SK-N-SH treated with all-trans-retinoic acid at 6 μM for 48 hours (cell line): ENCODE results near the gene DDX24.

Source experiments
- ATAC-seq: fragments of 200-7000 bp; cut with Tn5 transposase; 3 replicates; pipeline ENCODE4 v1.9.1; 2020; ENCODE audit warnings: mild to moderate bottlenecking, moderate library complexity
- ARNTL ChIP-seq: fragments of 450-650 bp; formaldehyde crosslinking; IDR thresholded peaks from 2 replicates; pipeline ENCODE4 v1.5.0; 2020; ENCODE audit warnings: low read depth, mild to moderate bottlenecking, moderate library complexity, borderline replicate concordance
- CSDC2 ChIP-seq: fragments of 250-450 bp; sonication (Bioruptor Pico); IDR thresholded peaks from 2 replicates; pipeline ENCODE4 v1.5.0; 2020; ENCODE audit warnings: mild to moderate bottlenecking, moderate library complexity
- ESRRG ChIP-seq: fragments of 250-450 bp; sonication (Bioruptor Pico); IDR thresholded peaks from 2 replicates; pipeline ENCODE4 v1.6.1; 2021; ENCODE audit warnings: mild to moderate bottlenecking
- GLIS3 ChIP-seq: fragments of 250-450 bp; sonication (Bioruptor Pico); IDR thresholded peaks from 2 replicates; pipeline ENCODE4 v1.5.0; 2020; ENCODE audit warnings: mild to moderate bottlenecking, moderate library complexity
- OSR1 ChIP-seq: fragments of 250-450 bp; sonication (Bioruptor Pico); IDR thresholded peaks from 2 replicates; pipeline ENCODE4 v1.8.0; 2022; ENCODE audit warnings: moderate library complexity, mild to moderate bottlenecking, inconsistent platforms
- POU6F1 ChIP-seq: fragments of 250-450 bp; sonication (Bioruptor Pico); IDR thresholded peaks from 2 replicates; pipeline ENCODE4 v1.8.0; 2021; ENCODE audit warnings: low read depth, mild to moderate bottlenecking, moderate library complexity, borderline replicate concordance
- PPARA ChIP-seq: fragments of 250-450 bp; sonication (Bioruptor Pico); IDR thresholded peaks from 2 replicates; pipeline ENCODE4 v1.5.0; 2020; ENCODE audit warnings: mild to moderate bottlenecking, borderline replicate concordance
- RARB ChIP-seq: fragments of 250-450 bp; sonication (Bioruptor Pico); IDR thresholded peaks from 2 replicates; pipeline ENCODE4 v1.8.0; 2021; ENCODE audit warnings: mild to moderate bottlenecking, moderate library complexity
- SNAI2 ChIP-seq: fragments of 250-450 bp; sonication (Bioruptor Pico); IDR thresholded peaks from 2 replicates; pipeline ENCODE4 v1.5.0; 2020; ENCODE audit warnings: mild to moderate bottlenecking, moderate library complexity
- TCF4 ChIP-seq: fragments of 250-450 bp; sonication (Bioruptor Pico); IDR thresholded peaks from 2 replicates; pipeline ENCODE4 v1.8.0; 2021; ENCODE audit warnings: mild to moderate bottlenecking, moderate library complexity, borderline replicate concordance
- TOX ChIP-seq: fragments of 250-450 bp; sonication (Bioruptor Pico); IDR thresholded peaks from 2 replicates; pipeline ENCODE4 v1.8.0; 2021; ENCODE audit warnings: mild to moderate bottlenecking, moderate library complexity, borderline replicate concordance
- ZC3H10 ChIP-seq: fragments of 250-450 bp; sonication (Bioruptor Pico); IDR thresholded peaks from 2 replicates; pipeline ENCODE4 v1.5.1; 2021; ENCODE audit warnings: mild to moderate bottlenecking, moderate library complexity
- ZFP3 ChIP-seq: fragments of 250-450 bp; sonication (Bioruptor Pico); IDR thresholded peaks from 2 replicates; pipeline ENCODE4 v1.5.0; 2020; ENCODE audit warnings: mild to moderate bottlenecking, moderate library complexity
- ZFP30 ChIP-seq: fragments of 450-650 bp; formaldehyde crosslinking; IDR thresholded peaks from 2 replicates; pipeline ENCODE4 v1.5.0; 2022; ENCODE audit warnings: mild to moderate bottlenecking, moderate library complexity
- ZNF565 ChIP-seq: fragments of 450-650 bp; formaldehyde crosslinking; conservative IDR thresholded peaks from 2 replicates; pipeline ENCODE4 v1.5.0; 2020; ENCODE audit warnings: low read depth, mild to moderate bottlenecking, moderate library complexity
- ZNF70 ChIP-seq: fragments of 450-650 bp; formaldehyde crosslinking; IDR thresholded peaks from 2 replicates; pipeline ENCODE4 v1.5.0; 2020; ENCODE audit warnings: mild to moderate bottlenecking, moderate library complexity
- ZNF8 ChIP-seq: fragments of 450-650 bp; formaldehyde crosslinking; IDR thresholded peaks from 2 replicates; pipeline ENCODE4 v1.5.0; 2020; ENCODE audit warnings: mild to moderate bottlenecking, moderate library complexity
- TF ChIP-seq, protein P1 (sequence below): fragments of 250-450 bp; sonication (Bioruptor Pico); IDR thresholded peaks from 2 replicates; pipeline ENCODE4 v1.8.0; 2020; ENCODE audit warnings: mild to moderate bottlenecking, moderate library complexity, borderline replicate concordance
- TF ChIP-seq, protein P2 (sequence below): fragments of 250-450 bp; sonication (Bioruptor Pico); IDR thresholded peaks from 2 replicates; pipeline ENCODE4 v1.5.1; 2021; ENCODE audit warnings: mild to moderate bottlenecking, moderate library complexity
- TF ChIP-seq, protein P3 (sequence below): fragments of 250-450 bp; sonication (Bioruptor Pico); IDR thresholded peaks from 2 replicates; pipeline ENCODE4 v1.5.1; 2020; ENCODE audit warnings: low read depth, mild to moderate bottlenecking, moderate library complexity
- TF ChIP-seq, protein P4 (sequence below): fragments of 250-450 bp; sonication (Bioruptor Pico); IDR thresholded peaks from 2 replicates; pipeline ENCODE4 v1.5.0; 2020; ENCODE audit warnings: mild to moderate bottlenecking, moderate library complexity

The DDX24 gene

GRCh38 chr14:94040796-94041195 lies 40.2 kb downstream of the DDX24 start:
- no peak for TF ChIP-seq TOX (CRISPR knock-in tag)
- no peak for TF ChIP-seq TCF4
- TF ChIP-seq, protein P1, sequence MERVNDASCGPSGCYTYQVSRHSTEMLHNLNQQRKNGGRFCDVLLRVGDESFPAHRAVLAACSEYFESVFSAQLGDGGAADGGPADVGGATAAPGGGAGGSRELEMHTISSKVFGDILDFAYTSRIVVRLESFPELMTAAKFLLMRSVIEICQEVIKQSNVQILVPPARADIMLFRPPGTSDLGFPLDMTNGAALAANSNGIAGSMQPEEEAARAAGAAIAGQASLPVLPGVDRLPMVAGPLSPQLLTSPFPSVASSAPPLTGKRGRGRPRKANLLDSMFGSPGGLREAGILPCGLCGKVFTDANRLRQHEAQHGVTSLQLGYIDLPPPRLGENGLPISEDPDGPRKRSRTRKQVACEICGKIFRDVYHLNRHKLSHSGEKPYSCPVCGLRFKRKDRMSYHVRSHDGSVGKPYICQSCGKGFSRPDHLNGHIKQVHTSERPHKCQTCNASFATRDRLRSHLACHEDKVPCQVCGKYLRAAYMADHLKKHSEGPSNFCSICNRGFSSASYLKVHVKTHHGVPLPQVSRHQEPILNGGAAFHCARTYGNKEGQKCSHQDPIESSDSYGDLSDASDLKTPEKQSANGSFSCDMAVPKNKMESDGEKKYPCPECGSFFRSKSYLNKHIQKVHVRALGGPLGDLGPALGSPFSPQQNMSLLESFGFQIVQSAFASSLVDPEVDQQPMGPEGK (CRISPR knock-in tag): no peak
- TF ChIP-seq, protein P2, sequence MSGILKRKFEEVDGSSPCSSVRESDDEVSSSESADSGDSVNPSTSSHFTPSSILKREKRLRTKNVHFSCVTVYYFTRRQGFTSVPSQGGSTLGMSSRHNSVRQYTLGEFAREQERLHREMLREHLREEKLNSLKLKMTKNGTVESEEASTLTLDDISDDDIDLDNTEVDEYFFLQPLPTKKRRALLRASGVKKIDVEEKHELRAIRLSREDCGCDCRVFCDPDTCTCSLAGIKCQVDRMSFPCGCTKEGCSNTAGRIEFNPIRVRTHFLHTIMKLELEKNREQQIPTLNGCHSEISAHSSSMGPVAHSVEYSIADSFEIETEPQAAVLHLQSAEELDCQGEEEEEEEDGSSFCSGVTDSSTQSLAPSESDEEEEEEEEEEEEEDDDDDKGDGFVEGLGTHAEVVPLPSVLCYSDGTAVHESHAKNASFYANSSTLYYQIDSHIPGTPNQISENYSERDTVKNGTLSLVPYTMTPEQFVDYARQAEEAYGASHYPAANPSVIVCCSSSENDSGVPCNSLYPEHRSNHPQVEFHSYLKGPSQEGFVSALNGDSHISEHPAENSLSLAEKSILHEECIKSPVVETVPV (CRISPR knock-in tag): no peak
- no peak for TF ChIP-seq ZNF70 (CRISPR knock-in tag)
- TF ChIP-seq ZNF565 (CRISPR knock-in tag): no peak
- TF ChIP-seq ZNF8 (CRISPR knock-in tag): no peak
- TF ChIP-seq OSR1: no peak
- TF ChIP-seq CSDC2 (CRISPR knock-in tag): no peak
- no peak for TF ChIP-seq POU6F1 (CRISPR knock-in tag)
- TF ChIP-seq ZFP3: no peak
- TF ChIP-seq SNAI2 (CRISPR knock-in tag): no peak
- TF ChIP-seq GLIS3 (CRISPR knock-in tag): no peak
- TF ChIP-seq ARNTL (CRISPR knock-in tag): no peak
- TF ChIP-seq, protein P3, sequence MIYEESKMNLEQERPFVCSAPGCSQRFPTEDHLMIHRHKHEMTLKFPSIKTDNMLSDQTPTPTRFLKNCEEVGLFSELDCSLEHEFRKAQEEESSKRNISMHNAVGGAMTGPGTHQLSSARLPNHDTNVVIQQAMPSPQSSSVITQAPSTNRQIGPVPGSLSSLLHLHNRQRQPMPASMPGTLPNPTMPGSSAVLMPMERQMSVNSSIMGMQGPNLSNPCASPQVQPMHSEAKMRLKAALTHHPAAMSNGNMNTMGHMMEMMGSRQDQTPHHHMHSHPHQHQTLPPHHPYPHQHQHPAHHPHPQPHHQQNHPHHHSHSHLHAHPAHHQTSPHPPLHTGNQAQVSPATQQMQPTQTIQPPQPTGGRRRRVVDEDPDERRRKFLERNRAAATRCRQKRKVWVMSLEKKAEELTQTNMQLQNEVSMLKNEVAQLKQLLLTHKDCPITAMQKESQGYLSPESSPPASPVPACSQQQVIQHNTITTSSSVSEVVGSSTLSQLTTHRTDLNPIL (CRISPR knock-in tag): no peak
- no peak for TF ChIP-seq ZC3H10 (CRISPR knock-in tag)
- TF ChIP-seq ESRRG: no peak
- TF ChIP-seq PPARA: no peak
- TF ChIP-seq ZFP30 (CRISPR knock-in tag): no peak
- TF ChIP-seq, protein P4, sequence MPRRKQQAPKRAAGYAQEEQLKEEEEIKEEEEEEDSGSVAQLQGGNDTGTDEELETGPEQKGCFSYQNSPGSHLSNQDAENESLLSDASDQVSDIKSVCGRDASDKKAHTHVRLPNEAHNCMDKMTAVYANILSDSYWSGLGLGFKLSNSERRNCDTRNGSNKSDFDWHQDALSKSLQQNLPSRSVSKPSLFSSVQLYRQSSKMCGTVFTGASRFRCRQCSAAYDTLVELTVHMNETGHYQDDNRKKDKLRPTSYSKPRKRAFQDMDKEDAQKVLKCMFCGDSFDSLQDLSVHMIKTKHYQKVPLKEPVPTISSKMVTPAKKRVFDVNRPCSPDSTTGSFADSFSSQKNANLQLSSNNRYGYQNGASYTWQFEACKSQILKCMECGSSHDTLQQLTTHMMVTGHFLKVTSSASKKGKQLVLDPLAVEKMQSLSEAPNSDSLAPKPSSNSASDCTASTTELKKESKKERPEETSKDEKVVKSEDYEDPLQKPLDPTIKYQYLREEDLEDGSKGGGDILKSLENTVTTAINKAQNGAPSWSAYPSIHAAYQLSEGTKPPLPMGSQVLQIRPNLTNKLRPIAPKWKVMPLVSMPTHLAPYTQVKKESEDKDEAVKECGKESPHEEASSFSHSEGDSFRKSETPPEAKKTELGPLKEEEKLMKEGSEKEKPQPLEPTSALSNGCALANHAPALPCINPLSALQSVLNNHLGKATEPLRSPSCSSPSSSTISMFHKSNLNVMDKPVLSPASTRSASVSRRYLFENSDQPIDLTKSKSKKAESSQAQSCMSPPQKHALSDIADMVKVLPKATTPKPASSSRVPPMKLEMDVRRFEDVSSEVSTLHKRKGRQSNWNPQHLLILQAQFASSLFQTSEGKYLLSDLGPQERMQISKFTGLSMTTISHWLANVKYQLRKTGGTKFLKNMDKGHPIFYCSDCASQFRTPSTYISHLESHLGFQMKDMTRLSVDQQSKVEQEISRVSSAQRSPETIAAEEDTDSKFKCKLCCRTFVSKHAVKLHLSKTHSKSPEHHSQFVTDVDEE: no peak

DNA sequence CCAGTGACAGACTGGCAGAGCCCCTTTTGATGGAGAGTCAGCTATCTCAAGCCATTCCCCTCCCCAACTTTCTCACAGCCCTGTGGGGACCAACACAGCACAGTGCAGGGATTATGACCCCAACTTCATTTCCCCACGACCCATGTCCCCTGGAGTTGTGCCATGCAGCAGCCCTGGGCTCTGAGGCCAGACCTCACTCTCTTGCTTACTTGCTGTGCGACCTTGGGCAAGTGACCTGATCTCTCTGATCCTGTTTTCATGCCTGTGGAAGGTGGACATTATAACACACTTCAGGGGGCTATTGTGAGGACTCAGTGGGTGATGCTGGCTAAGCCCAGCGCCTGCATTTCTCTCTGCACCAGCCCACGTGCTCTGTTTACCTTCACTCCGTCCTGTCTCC lies 40.8 kb downstream of the DDX24 start:
- no peak for ATAC-seq
- TF ChIP-seq TCF4 (no peak), RARB (CRISPR knock-in tag) (no peak), GLIS3 (CRISPR knock-in tag) (no peak), ZNF70 (CRISPR knock-in tag) (no peak), ZNF565 (CRISPR knock-in tag) (no peak), ZC3H10 (CRISPR knock-in tag) (no peak), TOX (CRISPR knock-in tag) (no peak), ZNF8 (CRISPR knock-in tag) (no peak), OSR1 (no peak), ARNTL (CRISPR knock-in tag) (no peak), ZFP30 (CRISPR knock-in tag) (no peak), SNAI2 (CRISPR knock-in tag) (no peak), ESRRG (no peak)
- TF ChIP-seq, protein P1 (CRISPR knock-in tag): no peak
- TF ChIP-seq, protein P4: no peak
- TF ChIP-seq, protein P2 (CRISPR knock-in tag): no peak
- TF ChIP-seq, protein P3 (CRISPR knock-in tag): no peak

More at GRCh38 chr14:94040796-94041195, 40.2 kb downstream of the DDX24 start:
- no peak for ATAC-seq
